IMR-90 (cell line): ENCODE data around the gene TRIP4. TPM values are rescaled to one million over a fixed set of nuclear protein-coding genes. Genes with fewer than 3 reads are reported as not detected.
A peak's percentile ranks its signal among the peaks of the same experiment; 100 is the strongest.

ENCODE experiments used
- ATAC-seq: fragments of 200-7000 bp; cut with Tn5 transposase; 2 replicates; pipeline ENCODE4 v1.9.1; 2020; ENCODE audit warnings: low read depth, mild to moderate bottlenecking, moderate library complexity
- BruUV-seq: library from RNA; stranded (reverse); fragments of 400-500 nt; replicated peaks from 2 replicates; lab custom pipeline; 2021; lab: Mats Ljungman, UMichigan
- CTCF ChIA-PET: fragments of 300-600 bp; formaldehyde crosslinking; extraction: SDS; loops from one replicate; lab custom pipeline; 2021; ENCODE audit warnings: antibody characterized with exemption; lab: Yijun Ruan, JAX
- POLR2A ChIA-PET: fragments of 300-600 bp; sonication (Branson Sonifier 250); formaldehyde crosslinking; loops from one replicate; lab custom pipeline; 2022; ENCODE audit warnings: antibody characterized with exemption; ENCODE audit not compliant: unreplicated experiment; lab: Charles Lee
- DNase-seq: peaks from one replicate; pipeline ENCODE4 v3.0.0; 2013
- H2AFZ ChIP-seq: replicated peaks from 2 replicates; pipeline ENCODE3; 2013; ENCODE audit warnings: low read length, mild to moderate bottlenecking; ENCODE audit not compliant: poor library complexity
- H2AK5ac ChIP-seq: 2 replicates; pipeline ENCODE4 v1.6.1; 2013; ENCODE audit warnings: low read depth, low read length, inconsistent platforms
- H2AK9ac ChIP-seq: replicated peaks from 2 replicates; pipeline ENCODE3; 2013; ENCODE audit warnings: mild to moderate bottlenecking, low read depth, low read length, moderate library complexity; ENCODE audit not compliant: poor library complexity
- H2BK120ac ChIP-seq: 2 replicates; pipeline ENCODE4 v1.6.1; 2013; ENCODE audit warnings: low read depth, low read length, inconsistent platforms
- H2BK15ac ChIP-seq: 3 replicates; pipeline ENCODE4 v1.6.1; 2013; ENCODE audit warnings: low read depth, low read length, inconsistent platforms
- H2BK20ac ChIP-seq: 2 replicates; pipeline ENCODE4 v1.6.1; 2013; ENCODE audit warnings: low read depth, mild to moderate bottlenecking, inconsistent platforms, low read length, moderate library complexity
- H2BK5ac ChIP-seq: 2 replicates; pipeline ENCODE4 v1.6.1; 2013; ENCODE audit warnings: mild to moderate bottlenecking, low read depth, low read length, inconsistent platforms; ENCODE audit not compliant: poor library complexity, severe bottlenecking
- H3K14ac ChIP-seq: replicated peaks from 2 replicates; pipeline ENCODE4 v1.6.1; 2013; ENCODE audit warnings: low read depth, low read length, inconsistent platforms
- H3K18ac ChIP-seq: 2 replicates; pipeline ENCODE4 v1.6.1; 2013; ENCODE audit warnings: low read depth, low read length, control low read depth
- H3K23ac ChIP-seq: 2 replicates; pipeline ENCODE4 v1.6.1; 2013; ENCODE audit warnings: low read depth, low read length, inconsistent platforms
- H3K27ac ChIP-seq: 2 replicates; pipeline ENCODE4 v1.5.1; 2013; ENCODE audit warnings: mild to moderate bottlenecking, control low read depth, low read length; ENCODE audit not compliant: insufficient read depth
- H3K27me3 ChIP-seq: 2 replicates; pipeline ENCODE4 v1.6.1; 2013; ENCODE audit warnings: low read length; ENCODE audit not compliant: control insufficient read depth, insufficient read depth
- H3K36me3 ChIP-seq: 2 replicates; pipeline ENCODE4 v1.6.1; 2013; ENCODE audit warnings: low read length, mixed read lengths; ENCODE audit not compliant: control insufficient read depth, insufficient read depth
- H3K4ac ChIP-seq: 2 replicates; pipeline ENCODE4 v1.6.1; 2013; ENCODE audit warnings: low read depth, low read length, inconsistent platforms
- H3K4me1 ChIP-seq: 2 replicates; pipeline ENCODE4 v1.6.1; 2013; ENCODE audit warnings: low read length, mixed read lengths; ENCODE audit not compliant: control insufficient read depth, insufficient read depth
- H3K4me2 ChIP-seq: 2 replicates; pipeline ENCODE4 v1.6.1; 2013; ENCODE audit warnings: low read depth, mild to moderate bottlenecking, control low read depth, low read length, moderate library complexity
- H3K4me3 ChIP-seq: 2 replicates; pipeline ENCODE4 v1.5.1; 2013; ENCODE audit warnings: low read depth, mild to moderate bottlenecking, control low read depth, low read length, moderate library complexity; ENCODE audit not compliant: insufficient read depth
- H3K56ac ChIP-seq: 2 replicates; pipeline ENCODE4 v1.6.1; 2013; ENCODE audit warnings: low read length, inconsistent platforms; ENCODE audit not compliant: insufficient read depth; ENCODE audit errors: extremely low read depth
- H3K79me1 ChIP-seq, 2 experiments: 2 replicates each; pipeline ENCODE4 v1.6.1; 2013; ENCODE audit warnings: low read length in 2 of 2, inconsistent platforms in 1 of 2, low read depth in 1 of 2
- H3K9ac ChIP-seq: 2 replicates; pipeline ENCODE4 v1.6.1; 2013; ENCODE audit warnings: low read depth, low read length, control low read depth
- H3K9me1 ChIP-seq: 2 replicates; pipeline ENCODE4 v1.6.1; 2013; ENCODE audit warnings: low read length, inconsistent platforms; ENCODE audit not compliant: insufficient read depth
- H3K9me3 ChIP-seq: 2 replicates; pipeline ENCODE4 v1.6.1; 2013; ENCODE audit warnings: low read length; ENCODE audit not compliant: control insufficient read depth, insufficient read depth
- H4K20me1 ChIP-seq: 2 replicates; pipeline ENCODE4 v1.6.1; 2013; ENCODE audit warnings: low read length, inconsistent platforms; ENCODE audit not compliant: insufficient read depth
- H4K5ac ChIP-seq: 2 replicates; pipeline ENCODE4 v1.6.1; 2013; ENCODE audit warnings: mild to moderate bottlenecking, low read depth, low read length, control low read depth
- H4K8ac ChIP-seq, 2 experiments: 2 replicates each; pipeline ENCODE4 v1.6.1; 2013; ENCODE audit warnings: low read depth in 2 of 2, low read length in 2 of 2, control low read depth in 1 of 2, inconsistent platforms in 1 of 2
- H4K91ac ChIP-seq: 2 replicates; pipeline ENCODE4 v1.6.1; 2013; ENCODE audit warnings: low read depth, low read length, inconsistent platforms; ENCODE audit not compliant: insufficient read depth
- CEBPB ChIP-seq: IDR thresholded peaks from 2 replicates; pipeline ENCODE4 v1.6.1; 2012; ENCODE audit warnings: low read depth, low read length, improper control_type of control experiment
- ELK1 ChIP-seq: fragments of 150-350 bp; IDR thresholded peaks from 2 replicates; pipeline ENCODE4 v1.6.1; 2016; ENCODE audit warnings: low read depth, mild to moderate bottlenecking, low read length, moderate library complexity, borderline replicate concordance
- MXI1 ChIP-seq: IDR thresholded peaks from 2 replicates; pipeline ENCODE4 v1.6.1; 2012; ENCODE audit warnings: low read depth, mild to moderate bottlenecking, low read length, moderate library complexity, borderline replicate concordance
- NFE2L2 ChIP-seq: fragments of 150-350 bp; IDR thresholded peaks from 2 replicates; pipeline ENCODE4 v1.6.1; 2016; ENCODE audit warnings: low read depth, mild to moderate bottlenecking, low read length
- POLR2A ChIP-seq: IDR thresholded peaks from 2 replicates; pipeline ENCODE4 v1.6.1; 2012; ENCODE audit warnings: mild to moderate bottlenecking, low read depth, low read length
- RCOR1 ChIP-seq: IDR thresholded peaks from 2 replicates; pipeline ENCODE4 v1.6.1; 2012; ENCODE audit warnings: mild to moderate bottlenecking, low read length, improper control_type of control experiment; ENCODE audit not compliant: insufficient replicate concordance
- SMC3 ChIP-seq: fragments of 150-350 bp; IDR thresholded peaks from 2 replicates; pipeline ENCODE4 v1.6.1; 2016; ENCODE audit warnings: low read depth, mild to moderate bottlenecking, antibody characterized with exemption, low read length, moderate library complexity
- WGBS, 2 experiments: methylation state at CpG; one replicate each; pipeline versions ENCODE4 v1.1.5 to v1.1.7; 2013; ENCODE audit warnings: missing lambda C conversion rate in 2 of 2; ENCODE audit not compliant: insufficient read length in 1 of 2; ENCODE audit errors: extremely low coverage in 2 of 2; 5-methylcytosine and 5-hydroxymethylcytosine counted together
- dilution Hi-C: fragments of 300-500 bp; cut with HindIII; formaldehyde crosslinking; loops from one replicate; pipeline ENCODE4 v1.14.3; 2018; ENCODE audit warnings: low sequenced_read_pairs; ENCODE audit not compliant: unreplicated experiment
- in situ Hi-C: fragments of 300-500 bp; cut with MboI; formaldehyde crosslinking; loops from 3 replicates; pipeline ENCODE4 v1.14.3; 2019; ENCODE audit warnings: low sequenced_read_pairs, inconsistent platforms, mixed read lengths
- intact Hi-C: fragments of 100-400 bp; cut with micrococcal nuclease; formaldehyde crosslinking; loops from 2 replicates; pipeline ENCODE4 v1.10.0; 2022
- polyA plus RNA-seq, 3 experiments: library from polyadenylated mRNA; depleted of rRNA; stranded (reverse); fragments of >200 nt; gene quantifications; 2 replicates each; pipeline ENCODE4 v1.2.3, GENCODE V29; 2012; ENCODE audit warnings: low replicate concordance in 1 of 3
- total RNA-seq: library from RNA; depleted of rRNA; stranded (reverse); fragments of >200 nt; gene quantifications from 2 replicates; pipeline ENCODE4 v1.2.3, GENCODE V29; 2012

TRIP4 gene
- total and polyA plus RNA-seq, 2 of the 4 experiments (the other 2 are of a cell fraction) = 13.1 to 19.4 TPM

GRCh38 chr15:64443016-64443415 is 55.4 kb downstream of the TRIP4 start:
- H4K91ac ChIP-seq = peak overlapping the region; percentile 30; the same call in 1 of the 2 replicates
- peaks cover 12% of the 10 kb centered on the region for H3K9me1 ChIP-seq
- no peak for ATAC-seq
- no peaks in the 10 kb centered on the region for H4K20me1 ChIP-seq
- no peaks in the 10 kb centered on the region for H3K27me3 ChIP-seq
- ChIA-PET POLR2A (no interaction called here), CTCF (no interaction called here)
- in situ Hi-C loops = no loop called here
- no peak overlapping the region for H2AFZ ChIP-seq
- peak overlapping the region in 1 of 2 experiments; percentile 61; a peak in 1 of 4 replicates for H4K8ac ChIP-seq
- dilution Hi-C loops = no loop called here
- peak overlapping the region; percentile 77 for H2BK20ac ChIP-seq
- H3K4ac ChIP-seq = peak overlapping the region; percentile 78; the same call in 1 of the 2 replicates
- H3K56ac ChIP-seq = no peak overlapping the region; the same call in 1 of the 2 replicates
- intact Hi-C loops = no loop called here
- TF ChIP-seq NFE2L2 (no peak), ELK1 (no peak), MXI1 (no peak), CEBPB (no peak), RCOR1 (no peak), SMC3 (no peak), POLR2A (no peak)
- H3K23ac ChIP-seq = peak overlapping the region; percentile 61; the same call in 1 of the 2 replicates
- H2BK120ac ChIP-seq = peak overlapping the region; percentile 92; the same call in 1 of the 2 replicates
- H3K4me1 ChIP-seq = peaks cover 8% of the 10 kb centered on the region
- H2AK9ac ChIP-seq = no peak overlapping the region
- H2AK5ac ChIP-seq = peak overlapping the region; percentile 54; the same call in 1 of the 2 replicates
- no peak overlapping the region for H3K4me3 ChIP-seq
- peak overlapping the region; percentile 53; the same call in 2 of the 3 replicates for H2BK15ac ChIP-seq
- H3K27ac ChIP-seq = peak overlapping the region; percentile 85; the same call in 1 of the 2 replicates
- H3K4me2 ChIP-seq = no peak overlapping the region
- H4K5ac ChIP-seq = peak overlapping the region; percentile 25; the same call in 1 of the 2 replicates
- no peak overlapping the region for H3K9ac ChIP-seq
- H3K9me3 ChIP-seq = no peaks in the 10 kb centered on the region
- H3K14ac ChIP-seq = peak overlapping the region; percentile 84
- DNase-seq = peak; percentile 22
- WGBS, 2 experiments = no CpG with 5 or more reads among the region's 2 CpGs
- peak overlapping the region; percentile 74 for H2BK5ac ChIP-seq
- peaks cover 9% of the 10 kb centered on the region for H3K36me3 ChIP-seq
- peak overlapping the region; percentile 86; the same call in 1 of the 2 replicates for H3K18ac ChIP-seq
- peaks cover 8 to 39% of the 10 kb centered on the region in 2 experiments; a peak in 3 of 4 replicates for H3K79me1 ChIP-seq
- BruUV-seq = no TSS peak
